ENCODE measurements around the gene RERE.

- TF ChIP-seq CTCF (IDR thresholded peaks at IDR 0.05) (no peak), POLR2A (IDR thresholded peaks at IDR 0.05) (no peak)
Measured at GRCh38 chr1:8831340-8831739, 13.9 kb upstream of the RERE start.

All from body of pancreas (tissue), 4 donors.